Motor neuron (in vitro differentiated cells): Measurements from ENCODE around the gene ST6GALNAC6. TPM values are rescaled to one million over a fixed set of nuclear protein-coding genes. Genes with fewer than 3 reads are reported as not detected.

Source experiments
- ATAC-seq, 8 experiments: fragments of 200-7000 bp; cut with Tn5 transposase; replicated peaks in 6 of 8; 2 replicates each; pipeline ENCODE4 v1.8.0; 2021; ENCODE audit warnings: mild to moderate bottlenecking in 8 of 8, moderate library complexity in 8 of 8
- H3K27ac ChIP-seq, 2 donors: fragments of 250-450 bp; sonication (Bioruptor Pico); 2 replicates each; pipeline ENCODE4 v1.9.0; 2021; ENCODE audit warnings: antibody characterized with exemption in 2 of 2, mild to moderate bottlenecking in 2 of 2, moderate library complexity in 1 of 2
- H3K4me1 ChIP-seq, 2 donors: fragments of 250-450 bp; sonication (Bioruptor Pico); replicated peaks in 1 of 2; 2 replicates each; pipeline ENCODE4 v1.6.1; 2021; ENCODE audit warnings: antibody characterized with exemption in 2 of 2, mild to moderate bottlenecking in 2 of 2, moderate library complexity in 1 of 2
- H3K4me3 ChIP-seq, 5 donors: fragments of 250-450 bp; sonication (Bioruptor Pico); 2 replicates each; pipeline ENCODE4 v1.9.0; 2021; ENCODE audit warnings: antibody characterized with exemption in 5 of 5, mild to moderate bottlenecking in 5 of 5, moderate library complexity in 4 of 5
- WGBS, 10 experiments: fragments of 450-650 bp; shearing (Covaris generic); methylation state at CpG; one replicate each; pipeline ENCODE4 v1.0.0; 2022; 5-methylcytosine and 5-hydroxymethylcytosine counted together
- in situ Hi-C, 9 experiments: fragments of 400-800 bp; cut with MboI; loops; one replicate each; pipeline ENCODE4 v1.15.0; 2021; ENCODE audit warnings: low sequenced_read_pairs in 9 of 9, low pct_unique_long_range_greater_than_20kb in 2 of 9; ENCODE audit not compliant: unreplicated experiment in 9 of 9
- total RNA-seq, 8 experiments: library from RNA; unstranded; fragments of 300-600 nt; gene quantifications; 2 replicates each; pipeline versions ENCODE4 v1.2.3 to v1.2.4, GENCODE V29; 2022

Gene ST6GALNAC6
- total RNA-seq, 8 experiments from 2014 or later: 5.6 to 48.8 (median 17.5) TPM

DNA sequence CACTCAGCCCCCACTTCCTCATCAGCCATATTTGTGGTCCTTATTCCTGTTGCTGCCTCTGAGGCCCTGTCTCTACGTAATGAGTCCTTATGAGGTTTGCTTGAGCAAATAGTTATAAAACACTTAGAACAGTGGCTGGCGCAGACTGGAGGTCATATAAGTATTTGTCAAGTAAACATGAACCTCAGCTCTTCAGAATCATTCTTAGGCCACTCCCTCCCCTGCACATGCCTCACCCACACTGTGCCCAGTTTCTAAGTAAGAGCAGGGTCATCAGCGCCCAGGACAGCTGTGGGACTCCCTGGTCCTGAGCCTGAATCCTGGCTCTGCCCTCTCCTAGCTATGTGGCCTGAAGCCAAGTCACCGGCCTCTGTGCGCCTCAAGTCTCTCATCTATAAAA is 13.5 kb upstream of the ST6GALNAC6 start:
- Histone ChIP-seq H3K27ac (no peak overlapping the region), H3K4me3 (no peak overlapping the region), H3K4me1 (peaks cover 8 to 20% of the 10 kb centered on the region in 2 donors)
- in situ Hi-C loops: loop anchor here (25.0 kb wide), 1 partner anchor 326 kb away; no protein-coding TSS in a partner anchor
- ATAC-seq: no peak
- 62 to 100% (median 100%) methylated on average over 1 to 4 of the region's 5 CpGs; no CpG with 5 or more reads in 3 of the 10 experiments for WGBS, 10 experiments

DNA sequence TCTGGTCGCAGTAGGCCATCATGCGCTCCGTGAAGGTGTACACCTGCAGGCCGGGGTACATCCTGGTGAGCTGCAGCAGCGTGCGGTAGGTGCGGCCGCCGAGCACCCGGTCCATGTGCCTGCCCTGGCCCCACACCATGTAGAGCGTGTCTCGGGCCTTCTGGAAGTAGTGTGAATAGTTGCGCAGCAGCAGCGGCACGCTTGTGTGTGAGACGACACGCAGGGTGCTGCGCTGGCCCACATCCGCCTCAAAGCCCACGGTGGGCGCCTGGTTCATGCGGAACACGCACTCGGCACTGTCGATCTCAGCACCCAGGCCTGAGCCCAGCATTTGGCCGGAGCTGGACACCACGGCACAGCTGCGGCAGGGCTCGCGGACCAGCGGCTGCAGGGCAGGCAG is 12.9 kb upstream of the ST6GALNAC6 start:
- ATAC-seq: no peak
- Histone ChIP-seq H3K27ac (no peak overlapping the region), H3K4me3 (no peak overlapping the region), H3K4me1 (peaks cover 8 to 15% of the 10 kb centered on the region in 2 donors)
- in situ Hi-C loops: loop anchor here (25.0 kb wide), 1 partner anchor 325 kb away; no protein-coding TSS in a partner anchor
- 80 to 97% (median 93%) methylated on average over 1 to 11 of the region's 31 CpGs; no CpG with 5 or more reads in 7 of the 10 experiments for WGBS, 10 experiments

GRCh38 chr9:127910613-127911205 is 11.3 kb upstream of the ST6GALNAC6 start:
- H3K4me1 ChIP-seq: peaks cover 11 to 20% of the 10 kb centered on the region in 2 donors
- H3K27ac ChIP-seq: no peak overlapping the region
- no peak overlapping the region for H3K4me3 ChIP-seq
- ATAC-seq: peak; percentile 14 to 93 (median 46)
- in situ Hi-C loops: loop anchor here (25.0 kb wide), 1 partner anchor 323 kb away; no protein-coding TSS in a partner anchor
- WGBS, 10 experiments: 40 to 100% (median 74%) methylated on average over 1 to 2 of the region's 6 CpGs; no CpG with 5 or more reads in 4 of the 10 experiments

GRCh38 chr9:127909839-127910273 is 10.5 kb upstream of the ST6GALNAC6 start:
- peaks cover 11 to 17% of the 10 kb centered on the region in 2 donors for H3K4me1 ChIP-seq
- no peak for ATAC-seq
- 40 to 82% methylated on average over 2 to 5 of the region's 17 CpGs; no CpG with 5 or more reads in 8 of the 10 experiments for WGBS, 10 experiments
- no peak overlapping the region for H3K27ac ChIP-seq
- in situ Hi-C loops: loop anchor here (25.0 kb wide), 1 partner anchor 323 kb away; no protein-coding TSS in a partner anchor
- no peak overlapping the region for H3K4me3 ChIP-seq

- in situ Hi-C loops: loop anchor here (25.0 kb wide), 1 partner anchor 321 kb away; no protein-coding TSS in a partner anchor
- no peak for ATAC-seq
- Histone ChIP-seq H3K27ac (no peak overlapping the region), H3K4me1 (peaks cover 14 to 27% of the 10 kb centered on the region in 2 donors), H3K4me3 (no peak overlapping the region)
- 100% methylated on average over 1 of the region's 10 CpGs; no CpG with 5 or more reads in 8 of the 10 experiments for WGBS, 10 experiments
Measured at GRCh38 chr9:127908660-127908926, 9.2 kb upstream of the ST6GALNAC6 start.

DNA sequence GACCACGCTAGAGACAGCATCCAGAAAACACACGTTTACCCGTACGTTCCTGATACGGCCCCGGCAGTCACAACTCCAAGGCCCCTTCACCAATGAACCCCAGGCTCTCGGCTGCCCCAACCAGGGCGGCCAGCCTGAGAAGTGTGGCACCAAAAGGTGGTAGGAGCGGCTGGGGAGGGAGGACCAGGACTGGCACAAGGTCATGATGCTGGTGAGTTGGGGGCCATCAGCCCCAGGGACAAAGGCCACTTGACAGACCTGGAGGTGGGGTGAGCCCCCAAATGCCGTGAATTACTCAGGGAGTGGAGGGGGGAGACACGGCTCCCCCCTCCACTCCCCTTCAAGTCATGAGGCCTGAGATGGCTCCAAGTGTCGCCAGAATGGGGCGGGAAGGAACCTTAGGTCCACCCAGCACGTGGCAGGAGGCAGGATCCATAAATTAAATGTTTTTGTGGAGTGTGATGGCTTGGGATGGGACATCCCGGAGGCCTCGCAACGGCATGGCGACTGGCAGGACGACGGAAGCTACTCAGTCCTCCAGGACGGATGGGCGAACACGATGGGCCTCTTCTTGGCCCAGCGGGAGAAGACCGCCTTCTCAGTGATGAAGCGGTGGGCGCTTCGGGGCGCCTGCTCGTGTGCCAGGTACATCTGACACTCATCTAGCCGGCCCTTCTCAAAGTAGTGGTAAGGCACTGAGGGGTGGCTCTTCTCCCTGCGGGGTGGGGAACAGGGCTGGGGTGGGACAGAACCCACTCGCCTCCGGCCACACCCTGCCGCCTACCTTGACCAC is 8.7 kb upstream of the ST6GALNAC6 start:
- in situ Hi-C loops: loop anchor here (25.0 kb wide), 1 partner anchor 321 kb away; no protein-coding TSS in a partner anchor
- ATAC-seq: no peak
- H3K27ac ChIP-seq: no peak overlapping the region
- H3K4me1 ChIP-seq: peaks cover 17 to 33% of the 10 kb centered on the region in 2 donors
- WGBS, 10 experiments: 81 to 100% (median 90%) methylated on average over 1 to 8 of the region's 35 CpGs; no CpG with 5 or more reads in 5 of the 10 experiments
- H3K4me3 ChIP-seq: no peak overlapping the region

DNA sequence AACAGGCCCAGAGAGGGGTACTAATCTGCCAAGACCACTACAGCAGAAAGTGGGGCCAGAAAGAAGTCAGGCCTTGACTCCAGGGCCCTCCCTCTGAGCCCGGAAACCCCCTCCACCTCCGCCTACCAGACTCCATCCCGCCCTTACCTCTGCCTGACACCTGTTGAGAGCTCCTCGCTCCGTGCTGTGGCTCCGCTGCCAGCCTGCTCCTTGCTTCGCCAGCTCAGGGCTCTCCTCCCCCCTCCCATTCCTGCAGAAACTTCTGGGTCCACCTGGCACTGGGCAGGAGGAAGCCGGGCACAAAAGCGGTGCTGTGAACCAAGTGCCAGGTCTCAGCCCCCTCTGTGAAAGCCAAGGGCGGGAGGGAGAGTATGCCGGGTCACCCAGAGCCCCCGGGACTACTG is 6.4 kb upstream of the ST6GALNAC6 start:
- no peak overlapping the region for H3K4me3 ChIP-seq
- no peak for ATAC-seq
- 89 to 100% (median 95%) methylated on average over 1 to 5 of the region's 12 CpGs; no CpG with 5 or more reads in 6 of the 10 experiments for WGBS, 10 experiments
- H3K27ac ChIP-seq: no peak overlapping the region
- in situ Hi-C loops: loop anchor here (25.0 kb wide), 1 partner anchor 318 kb away; no protein-coding TSS in a partner anchor
- H3K4me1 ChIP-seq: peaks cover 17 to 33% of the 10 kb centered on the region in 2 donors

- in situ Hi-C loops: loop anchor here (25.0 kb wide), 1 partner anchor 318 kb away; no protein-coding TSS in a partner anchor
- peaks cover 15 to 29% of the 10 kb centered on the region in 2 donors for H3K4me1 ChIP-seq
- peak in 2 of 8 experiments; percentile 5 to 7 for ATAC-seq
- WGBS, 10 experiments: 40 to 100% (median 83%) methylated on average over 1 of the region's 5 CpGs; no CpG with 5 or more reads in 3 of the 10 experiments
- no peak overlapping the region for H3K27ac ChIP-seq
- no peak overlapping the region for H3K4me3 ChIP-seq
Measured at GRCh38 chr9:127905004-127905728, 5.8 kb upstream of the ST6GALNAC6 start.

DNA sequence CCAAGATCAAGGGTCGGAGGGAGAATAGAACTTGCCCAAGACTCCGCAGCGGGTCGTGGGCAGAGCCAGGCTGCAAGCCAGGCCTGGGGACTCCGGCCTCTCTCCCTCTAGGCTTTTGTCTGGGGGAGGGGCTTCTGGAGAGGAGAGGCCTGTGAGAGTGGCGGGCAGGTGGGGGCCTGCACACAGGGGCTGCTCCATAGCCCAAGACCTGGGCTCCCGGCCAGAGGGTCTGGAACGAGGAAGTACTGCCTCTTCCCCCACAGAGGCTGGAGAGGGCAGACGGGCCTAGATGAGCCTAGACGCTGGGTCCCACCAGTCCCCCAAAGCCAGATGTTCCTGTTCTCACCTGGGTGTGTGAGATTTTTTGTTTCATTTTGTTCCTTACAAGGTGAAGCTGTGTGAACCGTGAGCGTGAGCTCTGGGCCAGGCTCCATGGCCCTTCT is 5.2 kb upstream of the ST6GALNAC6 start:
- WGBS, 10 experiments: 60 to 83% (median 76%) methylated on average over 1 to 6 of the region's 12 CpGs; no CpG with 5 or more reads in 5 of the 10 experiments
- Histone ChIP-seq H3K27ac (peak overlapping the region in 1 of 2 donors; percentile 49), H3K4me3 (no peak overlapping the region)

GRCh38 chr9:127903557-127904475 is 4.4 kb upstream of the ST6GALNAC6 start:
- peak overlapping the region in 1 of 2 donors; percentile 49 for H3K27ac ChIP-seq
- H3K4me1 ChIP-seq: peaks cover 15 to 29% of the 10 kb centered on the region in 2 donors
- in situ Hi-C loops: loop anchor here (25.0 kb wide), 1 partner anchor 317 kb away; no protein-coding TSS in a partner anchor
- peak in 3 of 8 experiments; percentile 8 to 47 (median 11) for ATAC-seq
- WGBS, 10 experiments: 0 to 70% (median 0%) methylated on average over 1 to 11 of the region's 17 CpGs; no CpG with 5 or more reads in 5 of the 10 experiments
- H3K4me3 ChIP-seq: no peak overlapping the region

More for the DNA sequence above, 5.2 kb upstream of the ST6GALNAC6 start:
- in situ Hi-C loops: loop anchor here (25.0 kb wide), 1 partner anchor 317 kb away; no protein-coding TSS in a partner anchor
- peaks cover 15 to 29% of the 10 kb centered on the region in 2 donors for H3K4me1 ChIP-seq
- peak in 1 of 8 experiments; percentile 17 for ATAC-seq

- in situ Hi-C loops: no loop called here
- H3K4me3 ChIP-seq: peak overlapping the region; percentile 55 to 89 (median 58)
- peak; percentile 4 to 59 (median 25) for ATAC-seq
- WGBS, 10 experiments: 0 to 67% (median 3%) methylated on average over 1 to 11 of the region's 32 CpGs; no CpG with 5 or more reads in 1 of the 10 experiments
- peaks cover 6 to 19% of the 10 kb centered on the region in 2 donors for H3K4me1 ChIP-seq
- H3K27ac ChIP-seq: peak overlapping the region; percentile 10 to 20
Measured at GRCh38 chr9:127898433-127899127, 823 bp downstream of the ST6GALNAC6 start.
